HEK293T (cell line): ENCODE data around the gene FUT7.

Source experiments
- CTCF ChIA-PET: fragments of 350-600 bp; formaldehyde crosslinking; extraction: SDS; loops from one replicate; lab custom pipeline; 2021; ENCODE audit warnings: antibody characterized with exemption, inconsistent platforms; lab: Yijun Ruan, JAX
- POLR2A ChIA-PET: fragments of 350-600 bp; formaldehyde crosslinking; extraction: SDS; loops from one replicate; lab custom pipeline; 2020; ENCODE audit warnings: antibody characterized with exemption, inconsistent platforms; lab: Yijun Ruan, JAX
- DNase-seq: peaks from one replicate; pipeline ENCODE4 v3.0.0; 2012; ENCODE audit warnings: mixed read lengths; ENCODE audit errors: extremely low spot score
- ARNT ChIP-seq: fragments of 450-650 bp; IDR thresholded peaks from 2 replicates; pipeline ENCODE4 v1.6.1; 2017; ENCODE audit warnings: mild to moderate bottlenecking
- BHLHE40 ChIP-seq: fragments of 450-650 bp; IDR thresholded peaks from 2 replicates; pipeline ENCODE4 v1.6.1; 2016; ENCODE audit warnings: mild to moderate bottlenecking, moderate library complexity, borderline replicate concordance
- CTBP1 ChIP-seq: fragments of 450-650 bp; IDR thresholded peaks from 2 replicates; pipeline ENCODE4 v1.6.1; 2016; ENCODE audit warnings: borderline replicate concordance
- ELF4 ChIP-seq: fragments of 450-650 bp; IDR thresholded peaks from 2 replicates; pipeline ENCODE4 v1.6.1; 2017; ENCODE audit warnings: antibody characterized with exemption
- FOXA1 ChIP-seq: fragments of 450-650 bp; IDR thresholded peaks from 2 replicates; pipeline ENCODE4 v1.6.1; 2016; ENCODE audit warnings: mild to moderate bottlenecking
- FOXK2 ChIP-seq: fragments of 450-650 bp; IDR thresholded peaks from 2 replicates; pipeline ENCODE4 v1.6.1; 2016; ENCODE audit warnings: mild to moderate bottlenecking
- FOXM1 ChIP-seq: fragments of 450-650 bp; IDR thresholded peaks from 2 replicates; pipeline ENCODE4 v1.6.1; 2017; ENCODE audit warnings: mild to moderate bottlenecking, borderline replicate concordance
- HDGF ChIP-seq: fragments of 450-650 bp; IDR thresholded peaks from 2 replicates; pipeline ENCODE4 v1.6.1; 2017; ENCODE audit warnings: antibody characterized with exemption, borderline replicate concordance
- L3MBTL2 ChIP-seq: fragments of 450-650 bp; conservative IDR thresholded peaks from 2 replicates; pipeline ENCODE4 v1.6.1; 2016; ENCODE audit warnings: mild to moderate bottlenecking
- LEF1 ChIP-seq: fragments of 450-650 bp; IDR thresholded peaks from 2 replicates; pipeline ENCODE4 v1.6.1; 2017; ENCODE audit warnings: mild to moderate bottlenecking, borderline replicate concordance
- NFRKB ChIP-seq: fragments of 450-650 bp; IDR thresholded peaks from 2 replicates; pipeline ENCODE4 v1.6.1; 2016; ENCODE audit warnings: mild to moderate bottlenecking, moderate library complexity
- SP1 ChIP-seq: fragments of 450-650 bp; IDR thresholded peaks from 2 replicates; pipeline ENCODE4 v1.6.1; 2017
- SUZ12 ChIP-seq: fragments of 450-650 bp; IDR thresholded peaks from 2 replicates; pipeline ENCODE4 v1.6.1; 2016; ENCODE audit warnings: mild to moderate bottlenecking
- TARDBP ChIP-seq: fragments of 450-650 bp; IDR thresholded peaks from 2 replicates; pipeline ENCODE4 v1.6.1; 2016
- ZNF384 ChIP-seq: fragments of 450-650 bp; IDR thresholded peaks from 2 replicates; pipeline ENCODE4 v1.6.1; 2016
- TF ChIP-seq, protein P1 (sequence below): fragments of 450-650 bp; IDR thresholded peaks from 2 replicates; pipeline ENCODE4 v1.6.1; 2016

FUT7 gene

GRCh38 chr9:137002646-137003041 lies 29.2 kb downstream of the FUT7 start:
- ChIA-PET POLR2A (interaction anchor here (4.0 kb wide), 1 partner anchor 10 kb away, joined by 23 read pairs; the partner anchor contains the start of gene PAXX), CTCF (interaction anchor here (1.4 kb wide), 1 partner anchor 27 kb away, joined by 5 read pairs; no protein-coding TSS in a partner anchor)
- TF ChIP-seq, protein P1, sequence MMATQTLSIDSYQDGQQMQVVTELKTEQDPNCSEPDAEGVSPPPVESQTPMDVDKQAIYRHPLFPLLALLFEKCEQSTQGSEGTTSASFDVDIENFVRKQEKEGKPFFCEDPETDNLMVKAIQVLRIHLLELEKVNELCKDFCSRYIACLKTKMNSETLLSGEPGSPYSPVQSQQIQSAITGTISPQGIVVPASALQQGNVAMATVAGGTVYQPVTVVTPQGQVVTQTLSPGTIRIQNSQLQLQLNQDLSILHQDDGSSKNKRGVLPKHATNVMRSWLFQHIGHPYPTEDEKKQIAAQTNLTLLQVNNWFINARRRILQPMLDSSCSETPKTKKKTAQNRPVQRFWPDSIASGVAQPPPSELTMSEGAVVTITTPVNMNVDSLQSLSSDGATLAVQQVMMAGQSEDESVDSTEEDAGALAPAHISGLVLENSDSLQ: no peak
- TF ChIP-seq FOXM1 (no peak), HDGF (no peak), SUZ12 (no peak), ELF4 (no peak), LEF1 (no peak), FOXK2 (no peak), L3MBTL2 (no peak), BHLHE40 (no peak), ARNT (no peak), TARDBP (no peak)
- DNase-seq: no peak

- DNase-seq: no peak
- POLR2A ChIA-PET: interaction anchor here (4.0 kb wide), 1 partner anchor 10 kb away, joined by 23 read pairs; the partner anchor contains the start of gene PAXX
- TF ChIP-seq CTBP1: no peak
- TF ChIP-seq HDGF: no peak
- TF ChIP-seq ZNF384: no peak
- TF ChIP-seq FOXM1: no peak
- no peak for TF ChIP-seq FOXK2
- no peak for TF ChIP-seq SP1
- TF ChIP-seq, protein P1: no peak
- no peak for TF ChIP-seq ARNT
- no peak for TF ChIP-seq SUZ12
- TF ChIP-seq FOXA1: no peak
- TF ChIP-seq LEF1: no peak
- TF ChIP-seq L3MBTL2: no peak
- no peak for TF ChIP-seq BHLHE40
- CTCF ChIA-PET: interaction anchor here (1.4 kb wide), 1 partner anchor 27 kb away, joined by 5 read pairs; no protein-coding TSS in a partner anchor
Observed at GRCh38 chr9:137001857-137002645, 29.8 kb downstream of the FUT7 start.

DNA sequence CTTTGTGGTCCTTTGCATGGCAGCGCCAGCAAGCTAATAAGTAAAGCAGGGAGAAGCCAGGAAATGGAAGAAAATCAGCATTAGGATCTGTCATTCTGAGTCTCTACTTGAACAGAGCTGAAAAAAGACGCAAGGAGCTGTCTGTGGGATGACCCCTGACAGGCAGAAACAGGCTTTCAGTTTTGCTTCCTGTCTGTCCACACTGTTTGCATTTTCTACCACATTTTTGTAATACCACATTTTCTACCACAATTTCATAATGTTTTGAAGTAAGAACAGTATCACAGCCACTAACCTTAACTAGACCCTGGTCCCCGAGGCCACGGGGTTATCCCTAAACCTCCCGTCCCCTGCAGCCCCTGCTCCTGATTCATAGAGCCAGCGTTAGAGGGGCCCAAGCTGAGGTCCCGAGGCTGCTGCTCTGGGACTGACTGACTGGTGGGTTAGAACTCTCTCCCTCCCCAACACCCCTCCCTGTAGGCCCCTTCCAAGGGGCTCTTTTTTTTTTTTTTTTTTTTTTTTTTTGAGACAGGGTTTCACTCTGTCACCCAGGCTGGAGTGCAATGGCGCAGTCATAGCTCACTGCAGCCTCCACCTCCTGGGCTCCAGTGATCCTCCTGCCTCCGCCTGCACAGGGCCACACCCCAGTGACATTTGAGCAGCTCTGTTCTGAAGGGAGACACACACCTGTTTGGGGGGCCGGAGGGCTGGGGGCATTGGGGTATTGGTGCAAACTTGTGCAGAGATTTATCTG lies 31.5 kb downstream of the FUT7 start:
- TF ChIP-seq NFRKB (no peak), FOXA1 (no peak), CTBP1 (no peak), ELF4 (no peak), SUZ12 (no peak), HDGF (no peak), TARDBP (no peak), BHLHE40 (no peak), SP1 (no peak), FOXK2 (no peak), LEF1 (no peak), FOXM1 (no peak), L3MBTL2 (no peak)
- TF ChIP-seq, protein P1: no peak
- no peak for DNase-seq
- ChIA-PET CTCF (interaction anchor here (0.7 to 1.3 kb wide), 3 partner anchors 24 to 35 kb away, joined by 3 to 4 read pairs (median 4); no protein-coding TSS in a partner anchor), POLR2A (interaction anchor here (1.2 to 4.0 kb wide), 2 partner anchors 8 to 49 kb away, joined by 3 to 23 read pairs; partner anchors contain the start of gene PAXX)

DNA sequence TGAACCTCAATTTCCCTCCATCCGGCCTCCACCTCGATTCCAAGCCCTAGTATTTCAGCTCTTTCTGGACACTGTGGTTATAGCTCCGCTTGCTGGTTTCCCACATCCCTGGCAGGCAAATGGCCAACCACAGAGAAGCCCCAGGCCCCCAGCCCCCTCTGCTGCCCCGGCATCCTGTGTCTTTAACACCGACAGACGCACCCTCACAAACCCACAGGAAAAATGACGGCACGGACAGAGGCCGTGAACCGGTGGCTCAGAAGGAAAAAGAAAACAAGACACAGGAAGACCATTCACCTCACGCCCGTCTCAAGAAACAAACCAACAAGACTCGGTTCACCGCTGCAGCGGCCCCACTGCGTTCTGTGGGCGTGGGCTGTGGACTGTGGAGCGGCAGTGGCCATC lies 34.1 kb downstream of the FUT7 start:
- DNase-seq: no peak
- CTCF ChIA-PET: interaction anchor here (1.3 kb wide), 1 partner anchor 31 kb away, joined by 6 read pairs; no protein-coding TSS in a partner anchor
- POLR2A ChIA-PET: no interaction called here
- TF ChIP-seq CTBP1: no peak
- TF ChIP-seq FOXK2: no peak
- TF ChIP-seq FOXM1: no peak
- no peak for TF ChIP-seq L3MBTL2
- no peak for TF ChIP-seq FOXA1
- TF ChIP-seq ZNF384: no peak
- no peak for TF ChIP-seq TARDBP
- no peak for TF ChIP-seq ARNT
- no peak for TF ChIP-seq NFRKB
- no peak for TF ChIP-seq HDGF
- TF ChIP-seq SUZ12: no peak
- no peak for TF ChIP-seq SP1
- TF ChIP-seq, protein P1: no peak
- TF ChIP-seq ELF4: no peak
- TF ChIP-seq LEF1: no peak
- no peak for TF ChIP-seq BHLHE40

DNA sequence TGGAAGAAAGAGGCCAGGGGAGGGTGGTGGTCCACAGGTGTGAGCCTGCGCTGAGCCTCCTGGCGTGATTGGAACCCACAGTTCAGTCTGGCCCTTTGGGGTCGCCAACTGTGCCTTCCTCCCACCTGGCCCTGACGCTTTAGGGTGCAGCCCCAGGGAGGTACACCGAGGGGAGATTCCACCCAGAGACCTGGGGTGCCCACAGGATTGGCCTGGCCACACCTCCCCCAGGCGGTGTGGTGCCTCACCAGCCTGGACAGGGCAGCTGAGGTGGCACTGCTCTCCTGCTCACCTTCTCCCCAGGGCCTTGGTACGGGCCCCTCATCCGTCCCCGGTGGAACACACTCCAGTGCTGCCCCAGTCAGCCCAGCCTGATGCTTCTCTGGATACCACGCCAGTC lies 34.5 kb downstream of the FUT7 start:
- no peak for DNase-seq
- ChIA-PET POLR2A (no interaction called here), CTCF (interaction anchor here (1.3 kb wide), 1 partner anchor 32 kb away, joined by 6 read pairs; no protein-coding TSS in a partner anchor)
- TF ChIP-seq FOXM1 (no peak), ZNF384 (no peak)
